Measurements from ENCODE around the gene RALGAPA2. TPM values are rescaled to one million over a fixed set of nuclear protein-coding genes. Genes with fewer than 3 reads are reported as not detected.

RALGAPA2 gene
- polyA plus RNA-seq, 2 of the 4 experiments (the other 2 are of a cell fraction): 4.0 to 4.7 TPM

DNA sequence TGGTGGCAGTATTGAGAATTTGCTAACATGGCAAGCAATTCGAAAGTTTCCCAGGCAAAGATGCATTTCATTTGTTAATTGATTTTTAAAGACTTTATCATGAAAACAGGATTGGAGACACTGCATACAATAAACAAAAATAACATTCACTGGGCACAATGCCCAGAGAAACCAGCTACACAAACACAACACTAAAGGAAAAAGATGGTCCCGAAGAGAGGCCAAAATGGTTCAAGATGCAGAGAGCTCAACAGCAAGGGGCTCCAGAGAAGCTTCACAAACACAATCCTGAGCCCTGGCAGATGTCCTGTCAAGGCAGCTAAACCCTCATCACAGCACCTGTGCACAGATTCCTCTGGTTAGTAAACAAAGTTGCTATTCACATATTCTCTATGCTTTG lies 265.2 kb downstream of the RALGAPA2 start:
- FAIRE-seq: no peak

DNA sequence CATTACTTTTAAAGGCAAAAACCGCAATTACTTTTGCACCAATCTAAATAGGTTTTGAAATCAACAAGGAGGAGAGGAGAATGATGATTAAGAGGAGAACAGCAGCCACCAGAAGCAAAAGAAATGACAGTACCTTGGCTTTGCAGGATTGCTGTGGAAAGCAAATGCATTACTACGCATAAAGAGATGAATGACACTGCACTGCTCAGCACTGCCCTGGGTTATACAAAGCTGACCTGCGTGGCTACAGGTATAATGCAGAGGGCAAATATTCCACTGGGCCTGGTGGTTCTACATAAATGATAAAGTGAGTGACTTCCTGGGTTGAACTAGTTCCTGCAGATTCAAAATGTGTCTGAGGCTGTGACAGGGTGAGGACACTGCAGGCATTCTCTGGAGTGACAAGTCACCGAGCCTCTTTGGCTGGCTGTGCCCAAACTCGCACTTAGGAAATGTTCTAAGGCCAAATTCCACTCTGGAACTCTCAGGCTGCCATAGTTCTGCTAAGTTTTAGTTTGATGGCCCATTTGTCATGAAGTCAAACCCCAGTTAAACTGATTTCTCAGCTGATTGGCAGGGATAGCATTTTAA lies 265.9 kb downstream of the RALGAPA2 start:
- DNase-seq (ENCODE audit: low read depth in 1 of 2, low spot score in 1 of 2) (no peak), ATAC-seq (no peak), FAIRE-seq (no peak)
- ChIA-PET CTCF (no interaction called here), POLR2A (no interaction called here)
- TF ChIP-seq EHMT2 (IDR thresholded peaks at IDR 0.05; ENCODE audit: low read depth) (no peak), ZNF302 (CRISPR knock-in tag; IDR thresholded peaks at IDR 0.05) (no peak), HEYL (CRISPR knock-in tag; IDR thresholded peaks at IDR 0.05) (no peak), KDM5A (IDR thresholded peaks at IDR 0.05) (no peak), BHLHE40 (IDR thresholded peaks at IDR 0.05; ENCODE audit: low read depth, low read length) (no peak), HES2 (IDR thresholded peaks at IDR 0.05) (no peak), MAFK (IDR thresholded peaks at IDR 0.05; ENCODE audit: partially characterized antibody) (no peak), GATA3 (IDR thresholded peaks at IDR 0.05; ENCODE audit: borderline replicate concordance) (no peak), POLR2A (IDR thresholded peaks at IDR 0.05; ENCODE audit: low read length) (no peak)
- TF ChIP-seq, protein P1, sequence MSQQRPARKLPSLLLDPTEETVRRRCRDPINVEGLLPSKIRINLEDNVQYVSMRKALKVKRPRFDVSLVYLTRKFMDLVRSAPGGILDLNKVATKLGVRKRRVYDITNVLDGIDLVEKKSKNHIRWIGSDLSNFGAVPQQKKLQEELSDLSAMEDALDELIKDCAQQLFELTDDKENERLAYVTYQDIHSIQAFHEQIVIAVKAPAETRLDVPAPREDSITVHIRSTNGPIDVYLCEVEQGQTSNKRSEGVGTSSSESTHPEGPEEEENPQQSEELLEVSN (IDR thresholded peaks at IDR 0.05; ENCODE audit: borderline replicate concordance, low read depth): no peak
- TF ChIP-seq, protein P2, sequence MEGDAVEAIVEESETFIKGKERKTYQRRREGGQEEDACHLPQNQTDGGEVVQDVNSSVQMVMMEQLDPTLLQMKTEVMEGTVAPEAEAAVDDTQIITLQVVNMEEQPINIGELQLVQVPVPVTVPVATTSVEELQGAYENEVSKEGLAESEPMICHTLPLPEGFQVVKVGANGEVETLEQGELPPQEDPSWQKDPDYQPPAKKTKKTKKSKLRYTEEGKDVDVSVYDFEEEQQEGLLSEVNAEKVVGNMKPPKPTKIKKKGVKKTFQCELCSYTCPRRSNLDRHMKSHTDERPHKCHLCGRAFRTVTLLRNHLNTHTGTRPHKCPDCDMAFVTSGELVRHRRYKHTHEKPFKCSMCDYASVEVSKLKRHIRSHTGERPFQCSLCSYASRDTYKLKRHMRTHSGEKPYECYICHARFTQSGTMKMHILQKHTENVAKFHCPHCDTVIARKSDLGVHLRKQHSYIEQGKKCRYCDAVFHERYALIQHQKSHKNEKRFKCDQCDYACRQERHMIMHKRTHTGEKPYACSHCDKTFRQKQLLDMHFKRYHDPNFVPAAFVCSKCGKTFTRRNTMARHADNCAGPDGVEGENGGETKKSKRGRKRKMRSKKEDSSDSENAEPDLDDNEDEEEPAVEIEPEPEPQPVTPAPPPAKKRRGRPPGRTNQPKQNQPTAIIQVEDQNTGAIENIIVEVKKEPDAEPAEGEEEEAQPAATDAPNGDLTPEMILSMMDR (IDR thresholded peaks at IDR 0.05): no peak
- no peak overlapping the region for H3K4me2 ChIP-seq
- H3K4me1 ChIP-seq: no peaks in the 10 kb centered on the region
- no peak overlapping the region for H3K27ac ChIP-seq
- H3K4me3 ChIP-seq: no peak overlapping the region
- WGBS (ENCODE audit: missing lambda C conversion rate): 91% methylated on average over 5 of the region's 5 CpGs
- no peaks in the 10 kb centered on the region for H3K9me3 ChIP-seq

More for the DNA sequence above, 265.2 kb downstream of the RALGAPA2 start:
- CTCF ChIA-PET: interaction anchor here (0.6 to 1.5 kb wide), 5 partner anchors 12 to 433 kb away, joined by 3 to 4 read pairs (median 4); no protein-coding TSS in a partner anchor
- ATAC-seq (no peak), DNase-seq (ENCODE audit: low read depth in 1 of 2, low spot score in 1 of 2) (no peak)
- TF ChIP-seq RAD21 (conservative IDR thresholded peaks at IDR 0.05 in 1 of 2, IDR thresholded peaks at IDR 0.05 in 1 of 2) (no peak), NPAS2 (CRISPR knock-in tag; IDR thresholded peaks at IDR 0.05; ENCODE audit: borderline replicate concordance) (no peak), MAFK (IDR thresholded peaks at IDR 0.05; ENCODE audit: partially characterized antibody) (no peak), RNF2 (IDR thresholded peaks at IDR 0.05; ENCODE audit: borderline replicate concordance, low read depth) (no peak), CEBPB (IDR thresholded peaks at IDR 0.05) (no peak), HOXA7 (CRISPR knock-in tag; IDR thresholded peaks at IDR 0.05) (no peak), USF2 (IDR thresholded peaks at IDR 0.05) (no peak), GATA3 (IDR thresholded peaks at IDR 0.05; ENCODE audit: borderline replicate concordance) (no peak), HOXB5 (CRISPR knock-in tag; IDR thresholded peaks at IDR 0.05) (no peak), KDM5A (IDR thresholded peaks at IDR 0.05) (no peak), HOXB13 (CRISPR knock-in tag; IDR thresholded peaks at IDR 0.05; ENCODE audit: low read depth) (no peak)
- H3K4me2 ChIP-seq: no peak overlapping the region
- 64% methylated on average over 2 of the region's 2 CpGs for WGBS (ENCODE audit: missing lambda C conversion rate)
- H3K9me3 ChIP-seq: no peaks in the 10 kb centered on the region
- H3K4me3 ChIP-seq: no peak overlapping the region
- H3K27ac ChIP-seq: no peak overlapping the region
- peaks cover 4% of the 10 kb centered on the region; the same call in 1 of the 3 replicates for H3K4me1 ChIP-seq
- POLR2A ChIA-PET: no interaction called here

DNA sequence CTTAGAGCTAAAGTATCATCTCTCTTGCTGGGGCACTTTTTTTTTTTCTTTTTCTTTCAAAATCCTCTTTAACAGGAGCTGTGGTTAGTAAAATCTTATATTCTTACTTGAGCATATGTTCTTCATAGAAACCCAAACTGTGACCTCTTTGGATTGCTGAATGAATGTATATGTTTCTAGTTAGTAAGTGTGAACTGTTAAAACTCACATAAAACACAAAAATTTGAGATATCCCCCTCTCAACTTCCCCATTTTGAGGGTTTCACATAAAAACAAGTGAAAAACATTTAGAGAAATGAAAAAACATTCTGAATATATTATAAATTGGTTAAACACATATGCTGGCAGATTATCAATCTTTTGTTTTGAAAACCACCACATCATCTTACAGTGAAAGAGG lies 266.4 kb downstream of the RALGAPA2 start:
- POLR2A ChIA-PET: no interaction called here
- TF ChIP-seq CHD2 (IDR thresholded peaks at IDR 0.05; ENCODE audit: low read length, partially characterized antibody) (no peak), PHF8 (IDR thresholded peaks at IDR 0.05; ENCODE audit: borderline replicate concordance, low read depth) (no peak), SREBF2 (IDR thresholded peaks at IDR 0.05) (no peak), RCOR1 (IDR thresholded peaks at IDR 0.05; ENCODE audit: low read depth, low read length) (no peak)

More for the DNA sequence above, 266.4 kb downstream of the RALGAPA2 start:
- H3K9me3 ChIP-seq: no peaks in the 10 kb centered on the region
- FAIRE-seq (no peak), ATAC-seq (no peak), DNase-seq (ENCODE audit: low read depth in 1 of 2, low spot score in 1 of 2) (no peak)
- no peak overlapping the region for H3K4me3 ChIP-seq
- H3K4me2 ChIP-seq: no peak overlapping the region
- H3K27ac ChIP-seq: no peak overlapping the region
- no peaks in the 10 kb centered on the region for H3K4me1 ChIP-seq
- CTCF ChIA-PET: no interaction called here
